NT2/D1 (cell line): ENCODE results near the gene COL8A1.

Experiments
- DNase-seq: peaks from one replicate; pipeline ENCODE4 v3.0.0-alpha.2; 2011; ENCODE audit warnings: low read depth, low spot score
- H3K27me3 ChIP-seq: 2 replicates; pipeline ENCODE4 v1.6.0; 2011; ENCODE audit warnings: mild to moderate bottlenecking; ENCODE audit not compliant: insufficient read length, insufficient read depth
- H3K36me3 ChIP-seq: 2 replicates; pipeline ENCODE4 v1.6.1; 2011; ENCODE audit warnings: mild to moderate bottlenecking, low read length, mixed read lengths; ENCODE audit not compliant: insufficient read depth, insufficient read length
- H3K4me1 ChIP-seq: 2 replicates; pipeline ENCODE4 v1.5.1; 2011; ENCODE audit not compliant: insufficient read depth, insufficient read length
- H3K4me3 ChIP-seq: 2 replicates; pipeline ENCODE4 v1.5.1; 2011; ENCODE audit warnings: low read depth; ENCODE audit not compliant: insufficient read length
- H3K9ac ChIP-seq: 2 replicates; pipeline ENCODE4 v1.6.0; 2011; ENCODE audit warnings: low read depth; ENCODE audit not compliant: insufficient read length
- H3K9me3 ChIP-seq: 2 replicates; pipeline ENCODE4 v1.5.1; 2011; ENCODE audit warnings: mild to moderate bottlenecking, low read length; ENCODE audit not compliant: insufficient read depth
- SUZ12 ChIP-seq: IDR thresholded peaks from 2 replicates; pipeline ENCODE4 v1.6.1; 2011; ENCODE audit not compliant: insufficient read length, insufficient read depth; ENCODE audit errors: extremely low read depth
- YY1 ChIP-seq: IDR thresholded peaks from 2 replicates; pipeline ENCODE4 v1.6.1; 2011; ENCODE audit not compliant: insufficient read length, insufficient read depth
- ZNF274 ChIP-seq: IDR thresholded peaks from 2 replicates; pipeline ENCODE4 v1.6.1; 2011; ENCODE audit warnings: mild to moderate bottlenecking, low read depth, low read length

COL8A1 gene

GRCh38 chr3:99690761-99691369, 52.5 kb downstream of the COL8A1 start:
- H3K9me3 ChIP-seq, result no peaks in the 10 kb centered on the region
- no peak overlapping the region for H3K9ac ChIP-seq
- no peak for DNase-seq
- no peak for TF ChIP-seq SUZ12
- TF ChIP-seq ZNF274, result no peak
- TF ChIP-seq YY1, result no peak
- no peaks in the 10 kb centered on the region for H3K27me3 ChIP-seq
- no peak overlapping the region for H3K4me3 ChIP-seq
- H3K4me1 ChIP-seq, result no peaks in the 10 kb centered on the region
- no peaks in the 10 kb centered on the region for H3K36me3 ChIP-seq

GRCh38 chr3:99693636-99694035, 55.2 kb downstream of the COL8A1 start:
- no peaks in the 10 kb centered on the region for H3K36me3 ChIP-seq
- no peak for DNase-seq
- H3K4me3 ChIP-seq, result no peak overlapping the region
- H3K27me3 ChIP-seq, result no peaks in the 10 kb centered on the region
- H3K9me3 ChIP-seq, result no peaks in the 10 kb centered on the region
- H3K4me1 ChIP-seq, result no peaks in the 10 kb centered on the region
- TF ChIP-seq YY1 (no peak), SUZ12 (no peak), ZNF274 (no peak)
- H3K9ac ChIP-seq, result no peak overlapping the region

GRCh38 chr3:99696497-99696896, 58.1 kb downstream of the COL8A1 start:
- TF ChIP-seq SUZ12, result no peak
- TF ChIP-seq YY1, result no peak
- no peak for TF ChIP-seq ZNF274
- no peaks in the 10 kb centered on the region for H3K4me1 ChIP-seq
- no peak overlapping the region for H3K9ac ChIP-seq
- H3K4me3 ChIP-seq, result no peak overlapping the region
- no peaks in the 10 kb centered on the region for H3K27me3 ChIP-seq
- no peak for DNase-seq
- H3K9me3 ChIP-seq, result no peaks in the 10 kb centered on the region
- no peaks in the 10 kb centered on the region for H3K36me3 ChIP-seq

- Histone ChIP-seq H3K4me1 (no peaks in the 10 kb centered on the region), H3K9me3 (no peaks in the 10 kb centered on the region), H3K27me3 (no peaks in the 10 kb centered on the region), H3K36me3 (no peaks in the 10 kb centered on the region), H3K9ac (no peak overlapping the region), H3K4me3 (no peak overlapping the region)
- TF ChIP-seq SUZ12 (no peak), YY1 (no peak), ZNF274 (no peak)
- no peak for DNase-seq
Measured at GRCh38 chr3:99697250-99697649, 58.9 kb downstream of the COL8A1 start.

GRCh38 chr3:99698932-99699331, 60.5 kb downstream of the COL8A1 start:
- no peak for DNase-seq
- no peaks in the 10 kb centered on the region for H3K4me1 ChIP-seq
- H3K9me3 ChIP-seq, result no peaks in the 10 kb centered on the region
- no peak for TF ChIP-seq YY1
- TF ChIP-seq SUZ12, result no peak
- TF ChIP-seq ZNF274, result no peak
- H3K4me3 ChIP-seq, result no peak overlapping the region
- H3K9ac ChIP-seq, result no peak overlapping the region
- H3K36me3 ChIP-seq, result no peaks in the 10 kb centered on the region
- H3K27me3 ChIP-seq, result no peaks in the 10 kb centered on the region

- Histone ChIP-seq H3K27me3 (no peaks in the 10 kb centered on the region), H3K9ac (no peak overlapping the region), H3K4me1 (no peaks in the 10 kb centered on the region), H3K4me3 (no peak overlapping the region), H3K9me3 (no peaks in the 10 kb centered on the region), H3K36me3 (no peaks in the 10 kb centered on the region)
- no peak for DNase-seq
- TF ChIP-seq SUZ12, result no peak
- no peak for TF ChIP-seq ZNF274
- TF ChIP-seq YY1, result no peak
Measured at GRCh38 chr3:99699841-99700240, 61.4 kb downstream of the COL8A1 start.

GRCh38 chr3:99700631-99701268, 62.4 kb downstream of the COL8A1 start:
- Histone ChIP-seq H3K4me3 (no peak overlapping the region), H3K4me1 (no peaks in the 10 kb centered on the region), H3K9me3 (no peaks in the 10 kb centered on the region), H3K9ac (no peak overlapping the region), H3K27me3 (no peaks in the 10 kb centered on the region), H3K36me3 (no peaks in the 10 kb centered on the region)
- TF ChIP-seq YY1 (no peak), ZNF274 (no peak), SUZ12 (no peak)
- no peak for DNase-seq
